A673 (cell line): ENCODE data around the gene FAM124B.

ENCODE experiments used
- EZH2 ChIP-seq: fragments of 200-600 bp; sonication (generic); IDR thresholded peaks from 2 replicates; pipeline ENCODE4 v1.6.1; 2017; ENCODE audit warnings: borderline replicate concordance, low read depth, mild to moderate bottlenecking, mixed read lengths, antibody characterized with exemption, low read length; ENCODE audit not compliant: poor library complexity, severe bottlenecking
- TF ChIP-seq, protein P1 (sequence below): fragments of 300-800, 200-600 bp; sonication (generic); conservative IDR thresholded peaks from 2 replicates; pipeline ENCODE4 v1.5.1; 2017; ENCODE audit warnings: low read depth, mild to moderate bottlenecking, antibody characterized with exemption, low read length, moderate library complexity, mixed read lengths

DNA sequence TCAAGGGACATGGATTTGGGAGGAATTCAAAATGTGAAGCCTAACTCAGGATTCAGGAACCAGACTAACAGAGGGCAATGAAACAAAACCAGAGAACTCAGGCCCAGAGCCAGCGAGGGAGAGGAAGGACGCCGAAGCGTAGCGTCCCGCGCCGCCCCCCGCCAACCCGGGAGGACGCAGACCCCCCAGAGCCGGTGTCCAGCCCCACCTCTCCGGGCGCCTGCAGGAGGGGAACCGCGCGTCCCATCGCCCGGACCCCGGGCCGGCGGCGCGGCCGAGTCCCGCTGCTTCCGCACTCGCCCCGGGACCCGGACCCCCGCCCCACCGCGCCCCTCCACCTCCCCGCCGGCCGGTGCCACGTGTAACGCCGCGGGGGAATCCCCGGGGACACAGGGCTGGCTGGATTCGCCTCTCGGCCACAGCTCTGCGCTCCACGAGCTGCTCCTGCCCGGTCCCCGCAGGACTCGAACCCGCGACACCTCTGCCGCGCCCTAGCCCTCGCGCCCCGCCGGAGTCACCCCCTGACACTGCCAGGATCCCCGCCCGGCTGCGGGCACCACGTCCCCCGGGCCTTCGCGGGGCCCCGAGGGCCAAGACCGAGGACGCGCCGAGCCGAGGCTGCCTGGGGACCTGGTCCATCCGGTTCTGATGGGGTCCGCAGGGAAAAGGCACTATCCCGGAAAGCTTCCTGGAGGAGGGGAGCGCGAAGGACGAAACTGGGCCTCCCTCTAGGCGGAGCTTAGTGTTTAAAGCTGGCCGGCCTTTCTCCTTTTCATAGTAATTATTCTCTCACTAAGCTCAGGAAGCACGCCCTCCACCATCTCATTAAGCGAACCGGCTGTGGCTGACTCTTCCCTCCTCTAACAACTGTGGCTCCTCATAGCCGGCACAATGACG, 40.4 kb upstream of the FAM124B start:
- TF ChIP-seq, protein P1, sequence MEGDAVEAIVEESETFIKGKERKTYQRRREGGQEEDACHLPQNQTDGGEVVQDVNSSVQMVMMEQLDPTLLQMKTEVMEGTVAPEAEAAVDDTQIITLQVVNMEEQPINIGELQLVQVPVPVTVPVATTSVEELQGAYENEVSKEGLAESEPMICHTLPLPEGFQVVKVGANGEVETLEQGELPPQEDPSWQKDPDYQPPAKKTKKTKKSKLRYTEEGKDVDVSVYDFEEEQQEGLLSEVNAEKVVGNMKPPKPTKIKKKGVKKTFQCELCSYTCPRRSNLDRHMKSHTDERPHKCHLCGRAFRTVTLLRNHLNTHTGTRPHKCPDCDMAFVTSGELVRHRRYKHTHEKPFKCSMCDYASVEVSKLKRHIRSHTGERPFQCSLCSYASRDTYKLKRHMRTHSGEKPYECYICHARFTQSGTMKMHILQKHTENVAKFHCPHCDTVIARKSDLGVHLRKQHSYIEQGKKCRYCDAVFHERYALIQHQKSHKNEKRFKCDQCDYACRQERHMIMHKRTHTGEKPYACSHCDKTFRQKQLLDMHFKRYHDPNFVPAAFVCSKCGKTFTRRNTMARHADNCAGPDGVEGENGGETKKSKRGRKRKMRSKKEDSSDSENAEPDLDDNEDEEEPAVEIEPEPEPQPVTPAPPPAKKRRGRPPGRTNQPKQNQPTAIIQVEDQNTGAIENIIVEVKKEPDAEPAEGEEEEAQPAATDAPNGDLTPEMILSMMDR = no peak
- no peak for TF ChIP-seq EZH2
